HG03025 (cell line): ENCODE results near the gene E2F1.
A peak's percentile ranks its signal among the peaks of the same experiment; 100 is the strongest.

Experiments used
- ATAC-seq: cut with Tn5 transposase; IDR thresholded peaks from one replicate; pipeline ENCODE4 v1.9.1; 2021; ENCODE audit warnings: mild to moderate bottlenecking, moderate library complexity; ENCODE audit not compliant: unreplicated experiment, low FRiP score

E2F1 gene

DNA sequence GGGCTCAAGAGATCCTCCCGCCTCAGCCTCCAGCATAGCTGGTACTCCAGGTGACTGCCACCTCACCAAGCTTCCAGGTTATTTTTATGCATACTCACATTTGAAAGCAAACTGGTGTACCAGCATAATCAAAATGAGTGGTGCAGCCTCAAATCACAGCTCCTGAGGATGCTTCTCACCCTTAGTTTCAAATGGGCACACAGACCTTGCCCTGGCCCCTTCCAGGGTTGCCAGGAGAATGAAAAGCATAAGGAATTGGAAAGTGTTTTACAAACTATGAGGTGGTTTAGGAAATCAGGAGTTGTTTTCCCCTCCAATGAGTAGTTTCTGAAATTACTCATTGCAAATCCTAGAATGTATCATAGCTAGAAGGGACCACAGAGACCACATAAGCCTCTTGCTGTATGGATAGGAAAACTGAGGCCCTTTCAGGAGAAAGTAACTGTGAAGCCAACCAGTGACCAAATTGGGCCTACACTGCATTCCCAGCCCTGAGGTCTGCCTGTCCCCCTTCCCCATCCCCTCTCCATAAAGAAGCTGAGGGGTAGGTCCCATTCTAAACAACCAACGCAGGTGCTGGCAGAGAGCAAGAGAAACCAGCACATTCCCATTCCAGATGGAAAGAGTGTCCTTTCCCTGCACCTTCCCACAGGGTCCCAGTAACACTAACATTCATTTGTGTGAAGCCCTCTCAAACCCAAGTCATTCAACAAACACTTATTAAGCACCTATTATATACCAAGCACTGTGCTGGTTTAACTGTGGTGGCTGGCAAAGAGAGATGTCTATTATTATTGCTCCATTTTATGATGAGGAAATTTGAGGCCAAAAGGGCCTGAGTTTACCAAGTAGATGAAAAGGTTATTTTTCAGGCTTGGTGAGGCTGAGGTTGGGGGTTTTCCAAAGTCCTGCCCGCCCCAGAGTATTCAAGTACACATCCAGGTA lies 2.1 kb upstream of the E2F1 start:
- no peak for ATAC-seq

DNA sequence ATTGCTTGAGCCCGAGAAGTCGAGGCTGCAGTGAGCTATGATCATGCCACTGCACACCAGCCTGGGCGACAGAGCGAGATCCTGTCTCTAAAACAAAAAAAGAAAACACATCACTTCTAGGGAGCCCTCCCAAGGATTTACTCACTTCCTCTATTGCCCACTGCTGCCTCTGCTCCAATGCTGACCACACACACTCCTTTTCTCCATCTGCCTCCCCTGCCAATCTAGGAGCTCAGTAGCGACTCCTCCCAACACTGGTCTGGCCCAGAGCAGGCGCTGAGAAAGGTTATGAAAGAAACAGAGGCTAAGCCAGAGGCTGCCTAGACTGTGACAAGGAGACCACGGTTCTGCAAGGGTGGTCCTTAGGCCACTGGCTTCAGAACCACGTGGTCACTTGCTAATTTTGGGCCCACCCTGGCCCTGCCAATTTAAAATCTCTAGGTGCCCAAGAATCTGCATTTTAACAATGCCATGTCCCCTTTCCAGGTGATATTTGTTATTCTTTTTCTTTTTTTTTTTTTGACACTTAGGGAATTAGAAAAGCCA lies 1.3 kb upstream of the E2F1 start:
- no peak for ATAC-seq

DNA sequence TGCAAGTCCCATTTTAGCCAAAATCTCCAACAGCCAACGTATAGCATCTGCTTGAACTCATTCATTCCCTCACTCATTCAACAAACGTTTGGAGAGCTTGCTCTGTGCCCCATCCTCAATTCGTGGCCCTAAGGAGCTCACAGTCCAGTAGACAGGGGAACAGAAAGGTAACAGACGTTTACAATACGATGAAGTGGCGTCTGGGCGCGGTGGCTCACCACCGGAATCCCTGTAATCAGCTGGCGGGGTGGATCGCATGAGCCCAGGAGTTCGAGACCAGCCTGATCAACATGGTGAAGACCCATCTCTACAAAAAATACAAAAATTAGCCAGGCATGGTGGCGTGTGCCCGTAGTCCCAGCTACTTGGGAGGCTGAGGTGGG lies 790 bp upstream of the E2F1 start:
- ATAC-seq = no peak

GRCh38 chr20:33685328-33686099 lies 671 bp downstream of the E2F1 start:
- ATAC-seq = peak; percentile 38

GRCh38 chr20:33684533-33685327 lies 1.5 kb downstream of the E2F1 start:
- no peak for ATAC-seq

- no peak for ATAC-seq
These were observed 4.3 kb downstream of the E2F1 start for GRCh38 chr20:33681728-33682353.

- no peak for ATAC-seq
These were observed 4.9 kb downstream of the E2F1 start for GRCh38 chr20:33681288-33681687.

DNA sequence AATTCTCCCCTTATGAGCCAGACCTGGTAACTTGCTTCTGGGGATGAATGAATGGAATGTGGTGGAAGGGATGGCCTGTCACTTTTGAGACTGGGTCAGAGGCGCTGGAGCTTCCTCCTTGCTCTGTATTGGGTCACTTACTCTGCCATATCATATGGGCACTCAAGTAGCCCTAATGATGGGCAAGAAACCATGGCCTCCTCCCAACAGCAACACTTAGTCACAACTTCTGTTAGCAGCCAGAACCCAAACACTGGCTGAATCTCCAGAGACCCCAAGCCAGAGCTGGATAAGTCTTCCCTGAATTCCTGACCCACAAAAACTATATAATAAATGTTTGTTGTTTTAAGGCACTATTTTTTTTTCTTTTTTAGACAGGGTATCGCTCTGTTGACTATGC lies 5.5 kb downstream of the E2F1 start:
- no peak for ATAC-seq

DNA sequence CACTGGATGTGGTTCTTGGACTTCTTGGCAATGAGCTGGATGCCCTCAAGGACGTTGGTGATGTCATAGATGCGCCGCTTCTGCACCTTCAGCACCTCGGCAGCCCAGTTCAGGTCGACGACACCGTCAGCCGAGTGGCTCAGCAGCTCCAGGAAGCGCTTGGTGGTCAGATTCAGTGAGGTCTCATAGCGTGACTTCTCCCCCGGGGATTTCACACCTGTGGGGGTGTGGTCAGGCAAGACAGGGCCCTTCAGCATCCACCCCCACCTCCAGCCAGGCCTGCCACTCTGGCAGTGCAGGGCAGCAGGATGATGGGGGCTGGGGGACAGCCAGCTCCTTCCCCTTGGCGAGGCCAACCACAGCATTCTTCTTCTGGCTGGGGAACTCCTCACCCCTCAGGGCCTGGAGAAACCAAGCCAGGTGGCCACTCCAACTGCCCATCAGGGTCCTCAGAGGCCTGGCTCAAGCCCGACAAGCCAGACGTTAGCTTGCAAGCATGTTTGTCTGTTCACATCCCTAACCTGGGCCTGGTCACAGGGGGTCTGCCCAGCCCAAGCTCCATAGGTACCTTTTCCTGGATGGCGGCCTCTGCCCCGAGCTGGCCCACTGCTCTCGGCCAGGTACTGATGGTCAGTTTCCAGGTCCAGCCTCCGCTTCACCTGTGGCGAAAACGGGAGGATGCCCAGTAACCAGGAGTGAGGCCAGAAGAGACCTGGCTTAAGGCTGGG lies 6.3 kb downstream of the E2F1 start:
- ATAC-seq = no peak

- ATAC-seq = no peak
These were observed 8.0 kb downstream of the E2F1 start for GRCh38 chr20:33677991-33678702.

DNA sequence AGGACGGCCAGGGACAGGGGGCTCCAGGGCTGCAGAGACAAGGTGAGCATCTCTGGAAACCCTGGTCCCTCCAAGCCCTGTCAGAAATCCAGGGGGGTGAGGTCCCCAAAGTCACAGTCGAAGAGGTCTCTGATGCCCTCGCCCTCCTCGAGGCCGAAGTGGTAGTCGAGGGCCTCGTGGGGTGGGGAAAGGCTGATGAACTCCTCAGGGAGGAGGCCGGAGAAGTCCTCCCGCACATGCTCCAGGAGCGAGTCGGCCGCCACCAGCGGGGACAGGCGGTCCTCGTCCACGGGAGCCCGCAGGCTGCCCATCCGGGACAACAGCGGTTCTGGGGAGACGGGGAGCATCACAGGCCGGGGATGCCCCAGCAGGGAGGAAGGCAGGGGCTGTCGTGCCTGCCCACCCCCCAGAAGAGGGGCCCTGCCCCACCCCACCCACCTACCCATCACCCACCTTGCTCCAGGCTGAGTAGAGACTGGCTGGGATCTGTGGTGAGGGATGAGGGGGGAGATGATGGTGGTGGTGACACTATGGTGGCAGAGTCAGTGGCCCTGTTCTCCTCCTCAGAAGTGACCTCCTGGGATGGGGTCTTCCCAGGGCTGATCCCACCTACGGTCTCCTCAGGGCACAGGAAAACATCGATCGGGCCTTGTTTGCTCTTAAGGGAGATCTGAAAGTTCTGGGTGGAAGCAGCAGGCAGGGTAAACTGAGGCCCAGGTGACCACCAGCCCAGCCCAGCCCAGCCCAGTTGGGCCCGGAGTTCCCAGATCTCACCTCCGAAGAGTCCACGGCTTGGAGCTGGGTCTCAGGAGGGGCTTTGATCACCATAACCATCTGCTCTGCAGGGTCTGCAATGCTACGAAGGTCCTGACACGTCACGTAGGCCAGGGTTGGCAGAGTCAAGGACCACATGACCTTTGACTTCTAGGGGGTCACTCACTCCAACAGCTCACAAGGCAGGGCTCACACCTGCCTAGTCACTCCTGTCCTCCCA lies 9.2 kb downstream of the E2F1 start:
- no peak for ATAC-seq

- no peak for ATAC-seq
These were observed 10.1 kb downstream of the E2F1 start for GRCh38 chr20:33676121-33676520.

DNA sequence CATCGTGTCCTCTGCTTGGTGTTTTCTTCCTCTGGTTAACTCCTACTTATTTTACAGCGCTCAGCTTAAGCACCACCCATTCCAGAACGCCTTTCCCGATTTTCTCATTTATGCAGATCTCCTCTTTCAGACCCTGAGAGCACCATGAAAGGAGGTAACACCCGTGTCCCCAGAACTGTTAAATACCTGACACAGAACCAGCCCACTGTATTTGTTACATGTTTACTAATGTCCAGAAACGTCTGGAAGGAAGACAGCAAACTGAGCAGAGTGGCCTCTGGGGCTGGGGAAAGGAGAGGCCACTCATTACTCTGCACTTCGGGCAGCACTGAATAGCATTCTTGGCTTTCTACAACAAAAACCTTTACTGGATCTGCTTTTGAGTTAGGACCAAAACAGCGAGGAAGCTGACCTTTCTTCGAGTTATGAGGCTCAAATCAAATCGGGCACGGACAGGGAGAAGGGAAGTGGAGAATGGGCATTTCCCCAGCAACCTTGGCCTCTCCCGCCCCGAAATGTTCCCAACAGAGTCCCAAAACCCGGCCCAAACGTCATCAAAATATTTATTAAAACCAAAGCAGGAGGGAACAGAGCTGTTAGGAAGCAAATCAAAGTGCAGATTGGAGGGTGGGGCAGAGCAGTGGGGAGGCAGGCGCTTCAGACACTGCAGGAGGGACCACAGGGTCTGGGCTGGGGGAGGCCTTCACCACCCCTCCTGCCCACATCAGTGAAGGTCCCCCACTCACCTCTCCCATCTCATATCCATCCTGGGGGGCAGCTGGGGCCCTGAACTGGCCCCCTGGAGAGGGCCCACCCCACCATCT lies 10.8 kb downstream of the E2F1 start:
- no peak for ATAC-seq

DNA sequence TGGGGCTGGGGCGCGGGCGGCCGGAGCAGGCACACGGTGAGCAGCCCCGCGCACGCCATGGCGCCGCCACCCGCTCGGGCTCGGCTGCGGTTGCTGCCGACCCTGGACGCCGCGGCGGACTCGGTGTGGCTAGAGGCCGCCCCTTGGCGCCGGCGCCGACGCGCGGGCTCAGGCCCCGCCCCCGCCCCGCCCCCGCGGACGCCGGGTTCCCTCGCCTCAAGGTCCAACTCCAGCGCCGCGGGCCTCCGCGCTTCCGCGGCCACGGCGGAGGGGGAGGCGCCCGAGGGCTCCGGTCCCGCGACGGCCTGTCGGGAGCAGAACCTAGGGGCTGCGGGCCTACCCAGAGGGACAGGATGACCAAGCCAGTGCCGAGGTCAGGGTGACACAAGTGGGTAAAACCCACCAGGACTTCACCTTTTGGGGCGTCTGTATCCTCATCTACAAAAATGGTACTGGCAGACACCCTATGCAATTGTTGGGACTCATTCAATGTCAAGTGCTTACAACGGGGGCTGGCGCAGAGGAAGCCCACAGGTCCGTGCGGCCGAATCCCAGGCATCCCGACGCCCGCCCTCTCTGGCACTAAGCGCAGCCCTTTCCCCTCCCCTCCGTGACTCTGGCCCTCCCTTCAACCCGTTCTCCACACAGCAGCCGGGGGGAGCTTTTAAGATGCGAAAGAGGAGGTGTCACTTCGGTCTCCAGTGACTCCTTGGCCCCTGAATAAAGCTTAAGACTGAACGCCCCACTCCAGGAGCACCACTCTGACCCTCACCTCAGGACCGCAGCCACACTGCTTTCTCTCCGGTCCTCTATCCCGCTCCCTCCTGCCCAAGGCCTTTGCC lies 11.7 kb downstream of the E2F1 start, which contains the start of gene NECAB3:
Gene NECAB3, minus strand, starts transcription at position 135 of the 842 bp plus-strand sequence. Its CDS starts 76 bp downstream, at position 59.
- ATAC-seq = peak; percentile 49

DNA sequence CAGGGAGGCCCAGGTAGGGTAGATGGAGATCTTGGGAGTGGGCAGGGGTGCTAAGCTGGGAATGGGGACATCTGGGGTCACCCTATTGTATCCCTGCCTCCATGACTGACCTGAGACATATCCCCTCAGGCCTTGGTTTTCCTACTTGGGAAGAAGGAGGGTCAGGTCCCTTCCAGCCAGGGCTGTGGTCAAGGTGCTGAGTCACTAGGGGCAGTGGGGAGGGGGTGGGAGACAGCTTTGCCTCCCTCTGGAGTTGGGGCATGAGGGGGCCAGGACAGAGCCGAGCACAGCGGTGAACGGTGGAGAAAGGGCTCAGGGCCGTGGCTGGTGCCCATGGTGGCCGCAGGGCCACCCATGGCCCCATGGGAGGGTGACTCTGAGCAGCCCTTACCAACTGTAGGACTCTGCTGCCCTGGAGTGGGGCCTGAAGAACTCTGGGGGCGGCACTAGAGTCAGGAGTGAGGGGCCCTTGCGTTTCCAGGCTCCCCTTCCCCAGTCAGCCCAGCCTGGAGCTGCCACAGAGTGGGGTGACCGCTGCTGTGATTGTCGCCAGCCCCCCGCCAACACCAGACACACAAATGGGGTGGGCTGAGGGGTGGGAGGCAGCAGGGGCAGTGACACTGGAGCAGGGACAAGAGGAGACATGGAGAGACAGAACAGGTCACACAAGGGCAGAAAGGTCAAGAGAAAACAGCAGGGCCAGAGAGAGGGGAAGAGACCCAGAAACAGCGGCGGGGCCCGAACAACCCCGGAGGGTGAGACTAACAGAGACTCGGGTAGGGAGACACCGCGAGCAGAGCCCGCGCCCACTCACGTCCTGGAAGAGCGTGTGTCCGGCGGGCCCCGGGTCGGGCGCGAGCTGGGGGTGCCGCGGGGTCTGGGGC lies 12.5 kb downstream of the E2F1 start:
- peak; percentile 23 for ATAC-seq
